NB4 (cell line): ENCODE data around the gene UNC5CL.

Experiments
- MYC ChIP-seq: IDR thresholded peaks from 2 replicates; pipeline ENCODE4 v1.6.1; 2011; ENCODE audit warnings: low read depth, low read length
- POLR2A ChIP-seq: IDR thresholded peaks from 2 replicates; pipeline ENCODE4 v1.6.1; 2011; ENCODE audit warnings: mild to moderate bottlenecking; ENCODE audit not compliant: insufficient read length; ENCODE audit errors: extremely low read depth
- TF ChIP-seq, protein P1 (sequence below): IDR thresholded peaks from one replicate; pipeline ENCODE4 v1.5.1; 2012; ENCODE audit warnings: low read depth, low read length
- TF ChIP-seq, protein P2 (sequence below): IDR thresholded peaks from 2 replicates; pipeline ENCODE4 v1.6.1; 2011; ENCODE audit warnings: low read depth, low read length

DNA sequence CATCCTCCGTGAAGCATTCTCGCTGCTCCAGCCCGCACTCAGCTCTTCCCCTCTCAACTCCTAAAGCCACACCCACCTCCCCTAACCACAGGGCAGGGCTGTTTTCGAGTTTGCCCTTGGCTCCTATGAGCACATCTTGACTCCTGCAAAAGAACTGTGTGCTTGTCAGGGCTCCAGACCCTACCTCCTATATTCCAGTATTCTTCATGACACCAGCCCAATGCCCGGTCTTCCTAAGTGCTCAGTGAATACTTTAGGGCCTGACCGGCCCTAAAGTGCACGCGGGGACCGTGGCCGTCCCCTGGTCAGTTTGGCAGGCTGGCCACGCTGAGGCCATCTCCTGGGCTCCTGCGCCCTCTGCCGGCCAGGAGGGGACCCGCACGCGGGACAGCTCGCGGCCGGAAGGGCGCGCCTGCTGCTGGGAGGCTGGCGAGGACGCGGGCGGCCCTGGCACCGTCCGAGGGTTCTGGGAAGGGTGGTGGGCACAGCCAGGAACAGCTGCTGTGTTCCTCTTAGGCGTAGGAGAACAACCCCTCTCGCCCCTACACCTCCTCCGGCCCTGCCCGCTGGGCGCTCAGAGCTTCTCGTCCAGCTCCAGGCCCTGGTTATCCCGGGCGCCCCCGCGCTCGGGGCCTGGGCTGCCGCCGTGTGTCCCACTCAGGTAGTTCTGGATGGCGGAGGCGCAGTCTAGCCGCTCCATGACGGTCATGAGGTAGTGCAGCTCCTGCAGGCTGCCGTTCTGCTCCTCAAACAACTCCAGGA, 11.0 kb downstream of the UNC5CL start:
- TF ChIP-seq, protein P1, sequence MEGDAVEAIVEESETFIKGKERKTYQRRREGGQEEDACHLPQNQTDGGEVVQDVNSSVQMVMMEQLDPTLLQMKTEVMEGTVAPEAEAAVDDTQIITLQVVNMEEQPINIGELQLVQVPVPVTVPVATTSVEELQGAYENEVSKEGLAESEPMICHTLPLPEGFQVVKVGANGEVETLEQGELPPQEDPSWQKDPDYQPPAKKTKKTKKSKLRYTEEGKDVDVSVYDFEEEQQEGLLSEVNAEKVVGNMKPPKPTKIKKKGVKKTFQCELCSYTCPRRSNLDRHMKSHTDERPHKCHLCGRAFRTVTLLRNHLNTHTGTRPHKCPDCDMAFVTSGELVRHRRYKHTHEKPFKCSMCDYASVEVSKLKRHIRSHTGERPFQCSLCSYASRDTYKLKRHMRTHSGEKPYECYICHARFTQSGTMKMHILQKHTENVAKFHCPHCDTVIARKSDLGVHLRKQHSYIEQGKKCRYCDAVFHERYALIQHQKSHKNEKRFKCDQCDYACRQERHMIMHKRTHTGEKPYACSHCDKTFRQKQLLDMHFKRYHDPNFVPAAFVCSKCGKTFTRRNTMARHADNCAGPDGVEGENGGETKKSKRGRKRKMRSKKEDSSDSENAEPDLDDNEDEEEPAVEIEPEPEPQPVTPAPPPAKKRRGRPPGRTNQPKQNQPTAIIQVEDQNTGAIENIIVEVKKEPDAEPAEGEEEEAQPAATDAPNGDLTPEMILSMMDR = peak; percentile 90
- TF ChIP-seq, protein P2, sequence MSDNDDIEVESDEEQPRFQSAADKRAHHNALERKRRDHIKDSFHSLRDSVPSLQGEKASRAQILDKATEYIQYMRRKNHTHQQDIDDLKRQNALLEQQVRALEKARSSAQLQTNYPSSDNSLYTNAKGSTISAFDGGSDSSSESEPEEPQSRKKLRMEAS = no peak
- TF ChIP-seq POLR2A (no peak), MYC (no peak)
